Ovary (tissue), 3 donors: ENCODE data around the gene IFT57.

ENCODE experiments used
- EP300 ChIP-seq: sonication (generic); formaldehyde crosslinking; IDR thresholded peaks from one replicate; pipeline ENCODE4 v1.6.1; 2017; ENCODE audit warnings: antibody characterized with exemption
- POLR2A ChIP-seq: fragments of 450-650 bp; IDR thresholded peaks from one replicate; pipeline ENCODE4 v1.6.1; 2017; ENCODE audit warnings: antibody characterized with exemption, mild to moderate bottlenecking, moderate library complexity
- TF ChIP-seq, protein P1 (sequence below), 3 donors: fragments of 450-650 bp in 2 of 3; fragments of 200-600 bp in 1 of 3; IDR thresholded peaks; one replicate each; pipeline versions ENCODE4 v1.5.1 to v1.8.0; 2016 to 2022; ENCODE audit warnings: antibody characterized with exemption in 3 of 3, mild to moderate bottlenecking in 1 of 3
- donor health status: DM: no; HTN: no; CAD: no.

DNA sequence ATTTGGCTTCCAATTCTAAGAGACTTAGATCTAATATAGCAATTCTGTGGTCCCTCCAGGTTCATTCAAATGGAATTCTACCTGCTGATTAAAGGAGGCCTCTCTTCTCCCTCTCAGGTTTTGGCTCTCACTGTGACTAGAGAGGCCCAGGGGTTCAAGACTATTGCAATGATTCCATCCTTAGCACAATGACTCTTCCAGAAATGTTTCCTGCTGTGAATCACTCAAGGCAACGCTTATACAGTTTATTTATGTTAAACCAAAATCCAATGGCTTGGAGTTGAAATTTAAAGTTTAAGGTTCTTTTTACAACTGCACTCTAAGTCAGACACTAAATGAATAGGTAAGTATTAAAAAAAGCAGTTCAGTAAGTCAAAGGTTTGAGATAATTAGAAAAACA lies 39.9 kb downstream of the IFT57 start:
- no peak for TF ChIP-seq POLR2A
- TF ChIP-seq, protein P1, sequence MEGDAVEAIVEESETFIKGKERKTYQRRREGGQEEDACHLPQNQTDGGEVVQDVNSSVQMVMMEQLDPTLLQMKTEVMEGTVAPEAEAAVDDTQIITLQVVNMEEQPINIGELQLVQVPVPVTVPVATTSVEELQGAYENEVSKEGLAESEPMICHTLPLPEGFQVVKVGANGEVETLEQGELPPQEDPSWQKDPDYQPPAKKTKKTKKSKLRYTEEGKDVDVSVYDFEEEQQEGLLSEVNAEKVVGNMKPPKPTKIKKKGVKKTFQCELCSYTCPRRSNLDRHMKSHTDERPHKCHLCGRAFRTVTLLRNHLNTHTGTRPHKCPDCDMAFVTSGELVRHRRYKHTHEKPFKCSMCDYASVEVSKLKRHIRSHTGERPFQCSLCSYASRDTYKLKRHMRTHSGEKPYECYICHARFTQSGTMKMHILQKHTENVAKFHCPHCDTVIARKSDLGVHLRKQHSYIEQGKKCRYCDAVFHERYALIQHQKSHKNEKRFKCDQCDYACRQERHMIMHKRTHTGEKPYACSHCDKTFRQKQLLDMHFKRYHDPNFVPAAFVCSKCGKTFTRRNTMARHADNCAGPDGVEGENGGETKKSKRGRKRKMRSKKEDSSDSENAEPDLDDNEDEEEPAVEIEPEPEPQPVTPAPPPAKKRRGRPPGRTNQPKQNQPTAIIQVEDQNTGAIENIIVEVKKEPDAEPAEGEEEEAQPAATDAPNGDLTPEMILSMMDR (IDR thresholded peaks at IDR 0.05) = no peak
- no peak for TF ChIP-seq EP300
